Measurements from ENCODE around the gene FAM120A.

The FAM120A gene

DNA sequence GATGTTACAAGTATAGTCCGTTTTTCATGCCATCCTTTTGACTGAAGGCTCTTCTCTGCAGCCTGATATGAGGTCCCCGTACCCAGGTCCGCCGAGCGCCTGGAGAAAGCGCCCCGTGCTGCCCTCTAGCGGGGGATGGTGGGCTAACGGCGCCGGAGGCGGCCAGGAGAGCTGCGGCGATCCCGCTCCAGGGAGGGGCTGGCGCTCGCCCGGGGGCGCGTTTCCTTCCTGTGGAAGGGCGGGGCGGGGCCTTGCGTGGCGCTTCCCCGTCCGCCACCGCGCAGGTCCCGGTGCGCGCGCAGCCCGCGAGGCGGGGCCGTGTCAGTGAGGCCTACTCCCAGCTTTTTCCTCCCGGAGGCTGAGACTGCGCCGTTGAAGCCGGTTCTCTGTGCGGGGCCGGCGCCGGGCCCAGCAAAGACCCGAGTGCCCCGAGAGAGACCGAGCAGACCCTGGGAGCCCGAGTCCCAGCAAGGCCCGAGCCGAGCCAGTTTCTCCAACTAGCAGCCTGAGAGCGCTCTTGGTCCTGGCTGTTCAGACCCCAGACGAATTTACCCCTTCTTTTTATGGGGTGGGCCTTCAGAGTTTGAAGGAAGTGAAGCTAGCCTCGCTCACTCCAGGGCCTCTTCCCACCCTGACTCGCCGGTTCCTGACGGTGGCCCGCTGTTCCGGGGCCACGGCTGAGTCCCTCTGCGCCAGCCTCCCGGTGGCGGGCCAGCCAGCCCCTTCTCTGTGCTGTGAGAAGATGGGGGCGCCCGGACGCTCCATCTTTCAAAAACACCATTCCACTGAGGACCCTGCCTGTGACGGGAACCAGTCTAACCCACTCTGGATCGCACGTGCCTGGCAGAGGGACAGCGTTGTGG is 115.2 kb downstream of the FAM120A start:
- peak; percentile 77 for DNase-seq

DNA sequence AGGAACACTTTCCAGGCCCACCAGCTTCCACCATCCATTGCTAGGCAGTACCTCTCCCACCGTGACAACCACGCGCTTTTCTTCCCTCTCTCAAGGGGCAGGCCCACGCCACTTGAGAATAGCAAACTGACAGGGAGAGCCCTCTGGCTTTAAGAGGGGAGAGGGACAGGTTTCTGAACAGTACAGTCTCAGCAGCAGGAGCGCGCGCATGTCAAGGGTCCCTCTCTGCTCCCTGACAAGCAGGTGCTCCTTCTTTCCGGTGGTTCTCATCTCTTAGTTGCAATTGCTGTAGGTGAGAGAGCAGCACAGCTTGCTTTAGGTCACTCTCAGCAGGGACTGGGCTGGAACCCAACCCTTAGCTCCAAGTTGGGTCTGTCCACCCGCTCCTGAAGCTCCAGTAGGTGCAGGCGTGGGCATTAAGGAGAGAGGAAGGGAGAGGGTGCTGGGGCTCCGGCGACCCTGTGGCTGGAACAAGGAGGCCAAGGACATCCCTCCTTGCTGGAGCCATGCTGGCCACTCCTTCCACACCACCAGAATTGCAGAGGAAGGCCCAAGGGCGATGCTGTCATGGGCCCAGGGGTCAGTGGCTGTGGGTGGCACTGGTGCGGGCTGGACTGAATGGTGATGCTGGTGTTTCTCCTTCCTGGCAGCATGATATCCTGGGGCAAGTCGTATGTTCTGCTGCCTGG is 115.9 kb downstream of the FAM120A start:
- peak; percentile 54 for DNase-seq

DNA sequence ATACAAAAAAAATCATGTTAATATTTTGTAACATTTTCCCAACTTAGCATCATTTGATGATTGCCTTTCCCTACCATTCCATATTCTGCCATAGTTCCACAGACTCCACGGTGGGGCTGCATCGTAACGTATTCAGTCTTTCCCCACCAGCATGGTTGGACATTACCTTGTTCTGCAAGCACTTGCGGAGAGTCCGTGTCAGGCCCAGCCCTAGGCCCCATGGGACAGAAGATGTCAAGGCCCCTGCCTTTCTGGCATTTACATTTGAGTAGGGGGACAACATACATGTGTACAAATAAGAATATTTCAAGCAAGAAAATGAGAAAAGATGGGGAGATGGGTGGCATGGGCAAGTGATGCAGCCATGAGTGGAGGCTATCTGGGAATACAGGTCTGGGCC is 116.7 kb downstream of the FAM120A start:
- DNase-seq = no peak

DNA sequence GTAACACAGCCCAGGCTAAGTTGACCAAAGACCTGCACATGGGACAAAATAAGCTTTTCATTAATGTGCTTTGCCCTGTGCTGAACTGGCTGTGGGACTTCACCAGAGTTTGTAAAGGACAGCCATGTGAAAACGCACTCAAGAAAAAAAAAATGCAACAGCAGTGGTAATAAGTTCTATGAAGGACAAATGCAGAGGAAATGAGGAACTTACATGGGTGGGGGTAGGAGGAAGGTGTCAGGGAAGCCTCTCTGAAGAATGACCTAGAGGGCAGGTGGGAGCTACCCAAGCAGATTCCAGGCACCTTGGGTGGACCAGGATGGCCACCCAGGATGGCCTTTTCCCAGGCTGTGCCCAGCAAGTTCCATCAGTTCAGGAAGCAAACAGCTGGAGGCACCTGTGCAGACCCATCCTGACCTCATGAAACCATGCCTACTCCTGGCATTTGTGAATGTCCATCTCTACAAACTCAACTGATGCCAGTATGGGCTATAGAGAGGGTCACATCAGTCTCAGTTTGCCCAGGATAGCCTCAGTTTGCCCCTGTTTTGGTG is 118.2 kb downstream of the FAM120A start:
- no peak for DNase-seq

DNA sequence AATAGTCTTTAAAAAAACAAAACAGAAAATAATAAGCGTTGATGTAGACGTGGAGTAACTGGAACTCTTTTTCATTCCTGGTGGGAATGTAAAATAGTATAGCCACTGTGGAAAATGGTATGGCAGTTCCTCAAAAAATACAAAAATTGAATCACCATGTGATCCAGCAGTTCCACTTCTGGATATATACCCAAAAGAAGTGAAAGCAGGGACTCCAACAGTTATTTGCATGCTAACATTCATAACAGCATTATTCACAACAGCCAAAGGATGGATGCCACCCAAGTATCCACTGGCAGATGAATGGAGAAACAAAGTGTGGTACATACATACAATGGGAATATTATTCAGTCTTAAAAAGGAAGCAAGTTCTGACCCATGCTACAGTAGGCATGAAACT is 120.7 kb downstream of the FAM120A start:
- no peak for DNase-seq

DNA sequence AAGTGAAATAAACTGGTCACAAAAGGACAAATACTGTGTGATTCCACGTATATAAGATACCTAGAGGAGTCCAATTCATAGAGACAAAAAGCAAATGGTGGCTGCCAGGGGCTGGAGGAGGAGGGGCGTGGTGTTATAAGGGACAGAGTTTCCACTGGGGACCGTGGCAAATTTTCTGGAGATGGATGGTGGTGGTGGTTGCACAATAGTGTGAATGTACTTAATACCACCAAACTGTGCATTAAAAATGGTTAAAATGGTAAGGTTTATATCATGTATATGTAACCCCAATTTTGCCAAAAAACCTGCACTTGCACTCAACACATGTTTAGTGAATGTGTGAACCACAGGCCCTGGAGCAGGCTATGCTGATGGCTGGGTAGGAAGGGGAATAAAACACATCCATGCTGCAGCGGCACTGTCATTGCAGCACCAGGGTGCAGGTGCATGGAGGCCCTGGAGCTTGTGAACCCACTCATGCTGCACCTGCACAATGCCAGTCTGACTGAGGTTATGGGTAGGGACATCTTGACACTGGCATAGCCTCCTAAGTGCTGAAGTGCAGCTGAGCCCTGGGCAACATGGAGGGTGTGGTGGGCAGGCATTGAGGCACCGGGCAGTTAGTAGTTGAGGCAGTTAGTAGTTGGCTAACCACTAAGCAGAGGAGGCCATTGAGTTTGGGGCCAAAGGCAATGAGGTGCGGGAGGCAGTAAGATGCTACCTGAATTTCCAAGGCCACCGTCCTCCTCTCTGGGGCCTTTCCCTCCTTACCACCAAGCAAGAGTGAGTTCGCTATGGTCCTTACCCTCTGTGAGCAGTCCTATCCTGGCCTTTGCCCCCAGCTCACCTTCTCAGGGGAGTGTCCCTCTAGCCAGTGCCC is 121.4 kb downstream of the FAM120A start:
- DNase-seq = no peak

DNA sequence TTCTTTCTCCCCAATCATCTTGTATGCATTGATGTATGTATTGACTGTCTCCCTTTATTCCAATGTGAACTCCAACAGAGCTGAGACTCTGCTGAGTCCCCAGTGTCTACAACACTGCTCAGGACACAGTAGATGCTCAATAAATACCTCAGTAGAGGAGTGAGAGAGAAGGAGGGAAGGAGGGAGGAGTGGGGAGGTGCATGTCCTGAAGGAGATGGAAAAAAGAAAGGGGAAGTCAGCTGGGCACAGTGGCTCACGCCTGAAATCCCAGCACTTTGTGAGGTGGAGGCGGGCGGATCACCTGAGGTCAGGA is 122.0 kb downstream of the FAM120A start:
- no peak for DNase-seq

DNA sequence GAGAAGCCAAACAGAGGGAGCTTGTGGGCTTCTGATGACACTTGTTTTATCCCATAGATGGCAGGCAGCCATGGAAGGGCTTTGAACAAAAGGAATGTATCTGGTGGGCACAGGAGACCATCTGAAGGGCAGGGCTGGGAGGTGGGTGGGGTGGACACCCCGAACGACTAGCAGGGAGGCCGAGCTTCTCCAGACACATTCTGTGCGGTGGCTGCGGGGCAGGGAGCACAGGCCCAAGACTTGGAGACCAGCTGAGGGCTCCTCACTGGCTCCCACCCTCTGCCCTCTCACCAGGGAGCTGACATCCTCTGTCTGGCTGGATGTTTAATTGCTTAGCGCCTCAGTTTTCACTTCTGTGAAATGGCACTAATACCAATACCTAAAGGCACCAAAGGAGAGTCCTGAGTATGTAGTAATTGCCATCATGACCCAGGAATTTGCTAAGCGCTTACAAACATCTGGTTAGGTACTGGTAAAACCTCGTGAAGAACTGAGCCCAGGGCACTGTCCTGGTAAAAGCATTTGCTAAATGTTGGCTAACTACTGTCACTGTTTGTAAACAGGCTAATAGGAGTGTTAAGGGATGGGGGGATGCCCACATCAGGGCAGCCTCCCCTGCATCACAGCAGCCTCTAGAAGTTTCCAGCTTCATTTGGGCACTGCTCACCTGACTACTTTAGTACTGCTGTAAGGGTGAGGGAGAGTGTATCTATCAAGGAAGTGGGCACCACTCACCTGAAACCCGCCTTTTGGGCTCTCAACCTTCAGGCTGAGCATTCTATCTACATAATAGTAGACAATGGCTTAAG is 122.8 kb downstream of the FAM120A start:
- no peak for DNase-seq

DNA sequence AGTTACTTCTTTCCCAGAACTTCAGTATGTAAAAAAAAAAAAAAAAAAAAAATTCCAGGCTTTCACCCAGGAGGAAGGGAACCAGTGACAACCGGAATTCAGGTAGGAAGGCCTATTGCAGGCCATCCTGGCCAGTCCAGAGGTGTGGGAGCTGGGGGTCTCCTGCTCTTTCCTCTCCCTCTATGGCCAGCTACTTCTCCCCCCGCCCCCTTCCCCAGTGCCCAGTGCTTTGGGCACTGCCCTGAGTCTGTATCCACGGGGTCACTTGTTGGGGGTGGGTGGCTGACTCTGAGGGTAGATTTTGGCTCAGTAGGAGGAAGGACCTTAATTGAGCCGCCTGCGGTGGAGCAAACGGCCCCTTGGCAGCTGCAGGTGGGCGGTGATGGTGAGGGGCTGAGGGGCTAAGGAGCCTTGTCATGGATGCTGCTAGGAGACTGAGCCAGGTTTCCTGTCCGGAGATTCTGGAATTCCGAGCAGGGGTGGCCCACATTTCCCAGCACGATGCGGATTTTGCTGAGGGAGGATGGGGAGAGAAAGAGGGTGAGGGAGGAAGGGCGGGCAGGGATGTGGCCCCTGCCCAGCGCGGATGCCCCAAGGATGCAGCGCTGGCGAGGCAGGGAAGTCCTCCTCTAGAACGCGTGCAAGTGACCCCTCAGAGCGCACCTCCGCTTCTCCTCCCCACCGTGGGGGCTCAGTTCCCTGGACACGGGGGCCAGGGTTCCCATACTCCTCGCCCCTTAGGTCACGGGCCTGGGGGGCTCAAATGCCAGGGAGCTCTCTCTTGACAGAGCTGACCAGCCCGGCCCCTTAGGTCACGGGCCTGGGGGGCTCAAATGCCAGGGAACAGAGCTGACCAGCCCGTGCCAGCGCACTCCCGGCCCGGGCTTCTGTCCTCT is 123.7 kb downstream of the FAM120A start:
- no peak for DNase-seq

DNA sequence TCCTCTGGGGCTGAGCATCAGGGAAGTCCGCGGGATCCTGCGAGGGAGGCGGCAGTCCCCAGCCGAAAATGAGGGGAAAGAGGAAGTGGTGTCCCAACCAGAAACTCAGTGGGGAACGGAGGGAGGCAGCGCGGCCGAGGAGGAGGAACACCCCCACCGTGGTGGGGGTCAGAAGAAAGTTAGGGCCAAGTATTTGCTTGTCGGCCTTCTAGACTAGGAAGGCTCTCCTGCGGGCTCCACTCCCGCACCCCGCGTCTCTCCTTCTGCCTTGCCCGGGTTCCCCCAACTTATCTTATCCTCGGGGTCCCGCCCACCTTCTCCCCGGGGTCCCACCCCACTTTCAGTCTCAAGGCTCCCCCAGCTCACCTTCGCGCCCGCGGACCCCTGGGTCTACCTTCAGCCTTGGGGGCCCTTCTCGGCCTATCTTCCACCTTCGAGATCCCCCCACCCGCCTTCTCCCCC is 124.3 kb downstream of the FAM120A start:
- peak; percentile 2 for DNase-seq

DNA sequence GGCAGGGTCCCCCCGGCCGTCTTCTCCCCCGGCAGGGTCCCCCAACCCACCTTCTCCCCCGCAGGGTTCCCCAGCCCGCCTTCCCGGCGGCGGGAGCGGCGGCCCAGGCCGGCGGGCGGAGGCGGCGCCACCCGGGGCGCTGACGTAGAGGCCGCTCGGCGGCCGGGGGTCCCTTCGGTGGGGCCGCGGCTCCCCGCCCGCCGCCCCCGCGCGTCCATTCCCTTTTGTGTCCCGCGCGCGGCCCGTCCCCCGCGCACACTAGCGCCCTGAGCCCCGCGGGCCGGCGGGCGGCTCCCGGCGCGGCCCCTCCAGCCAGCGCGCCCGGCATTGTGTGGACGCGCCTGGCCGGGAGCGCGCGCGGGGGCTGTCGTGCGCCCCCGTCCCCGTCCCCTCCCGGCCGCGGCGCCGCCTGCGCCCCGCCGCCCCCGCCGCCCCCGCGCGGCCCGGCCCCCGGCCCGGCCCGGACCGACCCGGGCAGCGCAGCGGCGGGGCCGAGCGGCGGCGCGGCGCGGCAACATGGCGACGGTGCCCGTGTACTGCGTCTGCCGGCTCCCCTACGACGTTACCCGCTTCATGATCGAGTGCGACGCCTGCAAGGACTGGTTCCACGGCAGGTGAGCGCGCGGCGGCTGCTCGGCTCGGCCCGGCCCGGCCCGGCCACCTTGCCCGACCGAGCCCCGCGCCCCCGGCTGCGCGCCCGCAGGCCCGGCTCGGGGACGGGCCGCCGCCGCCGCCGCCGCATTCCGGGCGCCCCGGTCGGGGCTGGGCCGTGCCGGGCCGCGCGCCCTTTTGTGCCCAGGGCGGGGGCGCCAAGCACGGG is 125.0 kb downstream of the FAM120A start, which contains the start of gene PHF2:
PHF2 (plus strand) TSS at position 327 of the 820 bp plus-strand sequence; CDS start at position 517, 190 bp downstream.
- DNase-seq = no peak

DNA sequence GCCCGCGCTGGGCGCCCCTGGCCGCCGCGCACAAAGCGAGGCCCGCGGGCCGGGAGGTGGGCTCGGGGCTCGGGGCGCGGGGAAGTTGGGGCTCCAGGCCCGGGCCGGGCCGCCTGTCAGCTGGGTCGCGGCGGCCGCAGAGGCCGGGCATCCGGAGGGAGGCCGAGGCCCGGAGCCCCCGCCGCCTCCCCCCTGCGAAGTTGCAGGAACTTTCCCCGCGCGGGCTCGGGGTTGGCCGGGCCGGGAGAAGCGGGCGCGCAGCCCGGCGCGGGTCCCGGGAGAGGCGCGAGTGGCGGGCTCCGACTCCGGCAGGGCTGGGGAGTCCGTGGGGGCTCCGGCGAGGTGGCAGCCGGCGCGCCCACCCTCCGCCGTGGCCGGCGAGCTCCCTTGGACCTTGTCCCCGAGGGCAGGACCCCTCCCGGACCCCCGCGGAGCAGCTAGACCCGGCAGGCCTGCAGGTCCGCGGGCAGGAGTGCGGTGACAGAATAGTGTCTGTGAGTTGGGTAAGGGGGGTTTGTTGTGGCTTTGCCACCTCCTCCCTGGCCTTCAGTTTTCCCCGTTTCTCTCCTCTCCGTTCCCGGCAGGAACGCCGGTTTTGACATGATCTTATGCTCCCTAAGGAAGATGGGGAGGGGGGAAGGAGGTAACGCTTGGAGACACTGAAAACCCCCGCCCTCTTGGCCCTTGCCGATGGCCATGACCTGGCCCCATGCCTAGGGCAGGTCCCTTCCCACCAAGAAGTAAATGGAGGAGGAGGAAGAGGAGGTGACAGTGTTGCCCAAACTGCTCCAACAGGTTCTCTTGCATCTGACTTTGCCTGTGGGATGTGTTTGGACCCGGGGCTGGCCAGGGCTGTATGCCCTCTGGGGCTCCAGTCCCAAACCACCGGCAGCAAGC is 125.8 kb downstream of the FAM120A start:
- DNase-seq = no peak

DNA sequence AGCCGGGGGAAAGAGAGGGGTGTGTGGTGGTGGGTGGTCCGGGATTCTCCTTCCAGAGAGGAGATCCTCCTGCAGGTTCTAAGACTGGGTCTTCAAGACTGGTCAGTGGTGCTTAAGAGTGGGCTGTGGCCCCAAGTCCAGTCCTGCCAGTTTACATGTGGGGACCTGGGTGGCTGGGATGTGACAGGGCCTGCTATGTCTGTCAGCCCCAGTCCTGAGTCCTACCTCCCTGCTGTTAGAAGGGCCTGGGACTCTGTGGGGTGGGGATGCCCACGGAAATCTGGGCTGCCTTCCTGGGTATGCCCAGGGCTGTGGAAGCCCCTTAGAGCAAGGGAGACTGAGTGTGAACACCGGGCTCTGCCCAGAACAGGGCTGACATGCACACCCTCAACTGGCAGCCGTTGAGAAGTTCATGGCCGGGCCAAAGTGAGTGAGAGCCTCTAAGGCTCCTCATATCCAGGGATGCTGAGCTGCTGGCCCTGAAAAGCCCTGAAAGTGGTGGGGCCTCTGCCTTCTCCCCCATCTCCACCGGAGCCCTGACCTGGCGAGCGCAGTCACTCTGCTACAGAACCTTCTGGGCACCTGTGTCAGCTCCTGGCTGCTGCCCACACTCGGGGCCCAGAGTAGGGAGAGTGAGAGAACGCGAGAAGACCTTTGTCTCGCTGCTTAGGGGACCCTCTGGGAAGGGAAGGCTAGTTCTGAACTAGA is 126.6 kb downstream of the FAM120A start:
- no peak for DNase-seq

DNA sequence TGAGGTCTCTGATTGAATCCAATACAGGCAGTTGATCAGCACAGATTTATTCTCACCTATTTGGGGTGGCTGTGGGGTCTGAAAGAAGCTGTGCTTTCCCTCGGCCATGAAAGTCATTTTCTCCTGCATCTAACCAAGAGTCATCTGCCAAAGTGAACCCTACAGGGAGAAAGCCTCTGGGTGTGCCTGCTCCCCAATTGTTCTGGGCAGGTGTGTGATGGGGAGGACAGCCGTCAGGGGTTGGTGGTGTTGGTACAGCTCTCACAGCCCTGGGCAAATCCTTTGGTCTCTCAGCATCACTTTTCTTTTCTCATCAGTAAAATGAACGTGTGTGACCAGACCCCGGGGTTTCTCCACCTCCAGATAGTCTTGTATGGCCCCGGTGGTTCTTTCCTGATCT is 127.4 kb downstream of the FAM120A start:
- DNase-seq = no peak

DNA sequence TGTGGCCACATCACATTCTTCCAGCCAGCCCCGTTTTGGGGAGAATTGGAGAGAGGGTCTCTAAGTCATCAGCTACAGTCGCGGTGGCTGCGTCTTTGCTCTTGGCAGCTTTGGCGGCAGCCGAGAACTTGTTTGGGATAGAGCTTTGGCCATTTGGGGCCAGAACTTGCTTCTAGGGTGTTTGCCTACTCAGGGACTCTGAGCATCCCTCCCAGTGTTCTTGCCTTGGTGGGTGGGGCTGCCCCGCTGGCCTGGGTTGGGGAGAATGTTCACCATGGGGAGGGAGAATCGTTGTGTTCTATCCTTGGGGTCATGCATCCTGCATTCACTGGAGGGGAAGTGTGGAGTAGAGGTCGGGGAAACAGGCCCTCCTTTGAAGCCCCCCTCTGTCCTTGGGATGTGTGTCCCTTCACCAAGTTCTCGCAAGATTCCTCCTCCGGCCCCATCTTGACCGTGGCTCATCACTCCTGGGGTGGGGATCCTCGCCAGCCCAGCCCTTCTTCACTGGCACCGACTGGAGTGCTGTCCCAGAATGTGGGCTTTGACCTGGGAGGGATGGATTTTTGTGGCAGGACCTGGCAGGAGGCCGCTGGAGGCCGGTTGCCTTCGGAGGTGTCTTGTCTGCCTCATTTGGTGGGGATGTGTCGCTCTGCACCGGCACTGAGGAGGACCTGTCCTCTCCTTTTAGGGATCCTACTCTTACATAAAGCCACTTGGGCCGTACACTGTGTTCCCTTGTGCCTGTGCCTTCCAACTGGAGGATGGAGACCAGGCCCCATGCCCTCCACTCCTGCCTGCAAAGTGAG is 128.4 kb downstream of the FAM120A start:
- no peak for DNase-seq

DNA sequence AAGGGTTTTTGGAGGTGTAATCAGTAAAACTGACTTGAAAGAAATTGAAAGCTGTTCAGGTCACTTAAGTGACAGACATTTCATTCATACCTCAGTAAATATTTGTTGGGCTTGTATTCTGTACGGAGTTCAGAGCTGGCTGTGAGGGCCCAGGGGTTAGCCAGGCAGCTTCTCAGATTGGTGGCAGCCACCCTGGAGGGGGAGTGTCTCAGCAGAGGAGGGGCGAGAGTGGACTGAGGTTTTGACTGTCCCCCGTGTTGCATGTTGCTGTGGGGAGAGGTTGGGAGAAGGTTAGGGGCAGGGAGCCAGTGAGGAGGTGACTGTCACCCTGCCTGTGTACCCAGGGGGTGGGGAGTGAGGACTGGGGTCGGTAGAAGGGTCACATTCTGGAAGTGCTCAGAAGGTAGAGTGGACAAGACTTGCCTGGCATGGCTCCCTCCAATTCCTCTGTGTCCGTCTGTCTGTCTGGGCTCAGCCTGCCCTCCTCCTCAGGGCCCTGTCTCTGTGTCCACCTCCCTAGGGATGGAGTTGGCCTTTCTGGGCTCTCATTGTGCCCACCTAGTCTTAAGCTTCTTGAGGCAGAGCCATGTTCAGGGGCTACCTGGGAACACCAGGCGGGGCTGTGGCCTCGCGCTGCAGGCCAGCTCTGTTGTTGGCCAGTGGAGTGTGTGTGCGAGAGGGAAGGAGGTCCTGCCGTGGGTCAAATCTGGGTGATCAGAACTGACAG is 129.3 kb downstream of the FAM120A start:
- no peak for DNase-seq

DNA sequence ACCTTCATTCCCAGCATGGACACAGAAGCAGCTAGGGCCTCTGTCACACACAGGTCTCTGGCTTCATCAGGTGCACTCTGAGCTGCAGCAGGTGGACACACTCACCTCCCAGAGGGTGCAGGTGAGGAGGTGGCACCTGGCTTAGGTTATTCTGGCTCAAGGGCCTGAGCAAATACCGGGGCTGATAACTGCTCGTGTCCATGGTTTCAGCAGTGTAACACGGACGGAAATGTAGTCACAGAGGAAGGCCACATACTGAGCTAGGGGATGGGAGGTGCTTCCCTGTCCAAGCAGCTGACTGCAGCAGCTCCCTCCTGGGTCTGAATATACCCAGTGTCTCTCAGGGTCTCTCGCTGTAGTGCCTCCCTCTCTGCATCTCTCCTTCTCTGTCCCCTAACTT is 130.6 kb downstream of the FAM120A start:
- DNase-seq = peak; percentile 28
